Measurements from ENCODE around the gene WNK2. TPM values are rescaled to one million over a fixed set of nuclear protein-coding genes. Genes with fewer than 3 reads are reported as not detected.
"Not testable (repeated sequence)": the region's sequence is repeated elsewhere in the genome, so short reads cannot be mapped to it uniquely, and the experiment has no call there.

Gene WNK2
- total RNA-seq, 1 donor from 2014 or later: 0.92 TPM

DNA sequence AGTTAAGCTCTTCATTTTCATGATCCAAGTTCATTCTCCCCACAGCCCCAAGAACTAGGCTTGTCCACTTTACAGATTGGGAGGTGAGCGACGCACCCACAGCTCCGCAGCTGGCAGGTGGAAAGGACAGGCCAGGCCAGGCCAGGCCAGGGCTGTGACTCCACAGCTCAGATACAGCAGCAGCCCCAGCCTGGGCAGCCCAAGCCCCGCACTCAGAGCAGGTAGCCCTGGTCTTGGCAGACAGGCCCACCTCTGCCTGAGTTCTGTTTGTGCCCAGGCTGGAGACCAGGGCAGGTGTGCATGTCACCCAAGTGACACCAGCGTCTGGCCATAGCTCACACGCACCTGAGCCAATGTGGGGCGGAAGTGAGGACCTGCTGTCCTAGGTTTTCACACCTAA is 124.7 kb downstream of the WNK2 start:
- ATAC-seq: no peak

- no peak for ATAC-seq
These were observed 126.0 kb downstream of the WNK2 start for GRCh38 chr9:93309889-93310425.

DNA sequence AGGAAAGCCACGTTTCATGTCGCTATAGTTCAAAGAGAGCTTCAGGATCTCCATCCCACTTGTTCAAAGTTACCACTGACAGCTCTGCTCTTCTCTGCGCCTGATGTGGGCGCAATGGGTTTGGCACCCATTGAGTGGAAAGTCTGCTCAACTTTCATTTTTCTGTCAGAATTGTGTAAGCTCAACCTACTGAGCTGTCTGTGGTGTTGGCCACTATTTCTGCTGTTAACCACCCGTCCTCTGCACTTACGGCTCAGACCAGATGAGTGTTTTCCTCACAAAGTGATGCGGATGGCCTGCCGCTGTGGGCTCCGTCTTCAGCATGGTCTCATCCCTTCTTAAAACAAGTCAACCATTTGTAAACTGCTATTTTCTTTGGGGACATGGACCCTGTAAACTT is 131.2 kb downstream of the WNK2 start:
- no peak for ATAC-seq

DNA sequence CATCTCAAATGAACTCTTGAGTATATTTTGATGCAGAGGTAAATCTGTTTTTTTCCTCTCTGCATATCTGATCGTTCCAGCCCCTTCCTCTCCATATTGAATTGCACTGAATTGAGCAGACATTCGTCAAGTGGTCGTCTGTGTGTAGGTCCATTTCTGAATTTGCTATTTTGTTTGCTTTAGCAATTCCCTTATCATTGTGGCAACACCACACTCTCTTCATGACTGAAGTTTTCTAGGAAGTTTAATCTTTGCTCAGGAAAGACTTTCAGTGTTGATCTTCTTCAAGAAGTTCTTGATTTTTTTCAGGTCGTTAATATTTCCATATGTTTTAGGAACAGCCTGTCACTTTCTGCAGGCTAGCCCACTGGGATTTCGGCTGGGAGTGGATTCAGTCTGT is 132.0 kb downstream of the WNK2 start:
- no peak for ATAC-seq

DNA sequence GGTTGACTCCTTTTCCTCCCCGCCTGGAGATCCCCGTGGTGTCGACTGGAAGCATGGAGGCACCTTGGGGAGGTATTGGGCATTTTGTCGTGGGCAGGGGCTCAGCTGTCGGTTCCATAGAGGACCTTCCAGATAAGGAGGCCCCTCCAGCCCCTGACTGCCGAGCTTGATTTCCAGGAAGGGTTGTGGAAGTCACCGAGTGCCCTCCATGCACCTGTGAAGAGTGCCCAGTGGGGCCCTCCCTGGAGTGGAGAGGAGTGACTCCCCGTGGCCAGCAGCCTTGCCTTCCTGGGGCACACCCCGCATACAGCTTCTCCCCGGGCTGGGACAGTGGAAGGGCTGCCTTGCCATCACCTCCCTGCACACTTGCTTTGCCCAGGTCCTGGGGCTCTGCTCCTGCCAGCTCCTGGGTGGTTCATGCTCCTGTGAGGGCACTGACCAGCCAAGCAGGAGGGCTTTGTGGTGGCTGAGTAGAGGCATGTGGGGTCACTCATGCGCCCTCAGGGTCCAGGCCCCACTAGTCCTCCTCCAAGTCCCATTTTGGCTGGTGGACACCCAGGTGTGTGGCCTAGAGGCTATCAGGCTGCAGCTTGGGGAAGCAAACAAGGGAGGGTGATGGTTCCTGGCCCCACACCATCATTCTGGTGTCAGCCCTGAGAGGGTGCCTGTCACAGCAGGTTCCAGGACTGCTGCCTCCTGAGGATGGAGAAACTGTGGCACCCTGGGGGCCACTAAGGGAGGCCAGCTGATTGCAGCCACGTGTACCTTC is 133.0 kb downstream of the WNK2 start:
- ATAC-seq: no peak

- ATAC-seq: no peak
These were observed 133.7 kb downstream of the WNK2 start for GRCh38 chr9:93317495-93318094.

- ATAC-seq: no peak
These were observed 134.5 kb downstream of the WNK2 start for GRCh38 chr9:93318480-93318879.

GRCh38 chr9:93319301-93319991 is 135.5 kb downstream of the WNK2 start:
- ATAC-seq: no peak

- no peak for ATAC-seq
These were observed 136.1 kb downstream of the WNK2 start for GRCh38 chr9:93319992-93320500.

DNA sequence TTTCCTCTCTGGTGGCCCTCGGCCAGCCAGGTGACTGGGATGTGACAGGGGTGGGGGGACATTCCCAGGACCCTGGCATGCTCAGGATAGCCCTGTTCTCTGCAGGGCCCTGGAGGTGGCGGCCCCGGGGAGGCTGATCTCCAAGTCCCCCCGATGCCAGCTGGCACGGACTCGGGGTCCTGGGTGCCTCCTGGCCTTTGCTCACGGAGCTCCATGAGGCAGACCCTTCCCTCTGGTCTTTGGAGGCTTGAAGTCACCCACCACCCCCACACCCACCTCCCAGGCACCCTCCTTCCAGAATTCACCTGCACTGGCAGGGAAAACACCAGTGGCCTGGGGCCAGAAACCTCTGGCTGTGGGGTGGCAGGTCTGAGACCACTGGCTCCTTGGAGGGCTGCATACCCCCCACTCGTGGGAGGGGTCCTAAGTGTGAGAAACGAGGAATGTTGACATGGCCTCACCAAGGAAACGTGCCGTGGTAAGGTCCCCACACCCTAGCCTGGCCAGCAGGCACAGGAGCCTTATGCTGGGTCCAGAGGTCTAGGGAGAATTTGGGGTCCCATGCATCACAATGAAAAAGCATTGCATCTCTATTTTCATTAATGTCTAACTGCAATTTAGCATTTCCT is 136.8 kb downstream of the WNK2 start:
- ATAC-seq: no peak

DNA sequence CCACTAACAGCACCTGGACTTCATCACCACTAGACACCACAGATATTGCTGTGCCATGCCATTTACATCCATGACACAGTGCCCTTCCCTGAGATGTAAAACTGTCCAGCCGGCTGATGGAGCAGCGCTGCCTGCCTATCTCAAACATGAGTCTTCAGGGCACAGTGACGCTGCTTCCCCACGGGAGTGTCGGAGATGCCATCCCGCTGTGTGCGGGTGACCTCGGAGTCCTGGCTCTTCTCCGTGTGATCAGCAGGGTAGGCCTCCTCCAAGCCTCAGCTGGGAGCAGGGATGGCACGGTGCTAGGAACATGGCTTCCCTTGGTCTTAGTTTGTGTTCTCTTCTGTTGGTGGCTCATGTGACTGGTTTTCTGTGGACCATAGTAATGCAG is 137.3 kb downstream of the WNK2 start:
- ATAC-seq: no peak

DNA sequence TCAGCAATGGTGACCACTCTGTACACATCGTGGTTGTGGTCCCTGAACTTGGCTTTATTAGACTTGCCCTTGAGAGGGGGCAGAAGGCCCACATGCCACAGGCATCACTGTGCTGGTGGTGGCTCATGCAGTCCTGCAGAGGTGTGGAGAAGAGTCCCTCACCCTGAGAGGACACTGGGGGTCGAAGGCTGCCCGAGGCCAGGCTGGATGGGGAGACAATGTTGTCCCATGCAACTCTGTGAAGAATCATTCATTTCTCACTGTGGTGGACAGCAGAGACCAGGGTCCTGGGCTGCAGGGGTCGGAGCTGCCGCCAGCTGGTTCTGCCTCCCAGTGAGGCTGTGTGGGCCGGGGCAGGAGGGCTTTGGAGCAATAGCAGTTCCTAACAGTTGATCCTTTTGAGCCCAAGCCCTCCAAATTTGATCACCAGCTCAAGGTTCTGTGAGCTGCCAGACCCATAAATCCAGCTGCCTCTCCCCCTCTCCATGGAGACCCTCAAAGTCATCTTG is 139.6 kb downstream of the WNK2 start:
- ATAC-seq: not testable (repeated sequence)

GRCh38 chr9:93324191-93324834 is 140.4 kb downstream of the WNK2 start:
- ATAC-seq: peak; percentile 18

DNA sequence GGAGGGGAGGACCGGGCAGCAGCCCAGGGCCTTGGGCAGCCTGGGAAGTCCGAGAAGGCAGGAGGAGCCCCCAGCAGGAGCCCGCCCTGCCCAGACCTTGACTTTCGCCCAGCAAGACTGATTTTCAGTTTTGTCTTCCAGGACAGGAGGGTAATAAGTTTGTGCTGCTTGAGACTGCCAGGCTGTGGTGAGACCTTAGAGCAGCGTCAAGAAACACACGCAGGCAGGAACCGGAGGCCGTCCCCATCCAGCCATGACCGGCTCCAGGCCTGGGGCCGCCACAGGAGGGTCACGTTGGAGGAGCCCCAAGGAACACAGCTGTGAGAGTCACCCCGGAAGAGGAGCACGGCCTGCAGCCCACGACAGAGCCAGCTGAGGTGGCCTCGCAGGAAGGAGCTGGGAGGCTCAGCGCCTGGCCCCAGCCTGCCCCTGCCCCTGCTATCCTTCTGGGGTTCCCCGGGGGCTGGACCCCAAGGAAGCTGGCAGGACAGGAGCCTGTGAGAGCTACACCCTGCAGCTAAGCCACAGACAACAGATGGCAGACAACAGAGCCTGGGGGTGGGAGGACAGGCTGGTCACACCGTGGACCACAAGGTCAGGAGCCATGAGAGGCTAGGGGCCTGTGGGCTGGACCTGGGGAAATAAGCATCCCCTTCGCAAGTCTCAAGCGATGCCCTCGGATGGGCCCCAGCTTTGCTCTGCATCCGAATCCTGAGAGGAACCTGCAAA is 141.5 kb downstream of the WNK2 start:
- ATAC-seq: no peak

DNA sequence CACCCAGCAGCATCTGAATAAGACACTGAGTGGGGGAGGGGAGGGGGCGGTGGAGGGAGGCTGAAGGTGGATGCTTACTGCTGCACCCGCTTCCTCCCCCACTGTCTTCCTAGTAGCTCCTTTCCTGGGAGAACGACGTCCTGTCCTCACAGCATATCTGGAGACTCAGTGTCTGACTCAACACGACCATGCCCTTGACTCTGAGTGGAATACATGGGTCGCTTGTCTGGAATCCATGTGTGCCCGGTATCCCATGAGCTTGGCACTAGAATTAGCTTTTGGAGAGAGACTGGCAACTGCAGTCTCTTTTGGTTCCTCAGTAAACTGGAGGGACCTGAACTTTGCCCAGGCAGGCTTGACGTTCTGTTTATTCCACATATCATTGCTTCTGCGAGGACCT is 142.1 kb downstream of the WNK2 start:
- no peak for ATAC-seq

- ATAC-seq: no peak
These were observed 142.7 kb downstream of the WNK2 start for GRCh38 chr9:93326654-93327053.

- ATAC-seq: no peak
These were observed 145.8 kb downstream of the WNK2 start for GRCh38 chr9:93329629-93330280.

DNA sequence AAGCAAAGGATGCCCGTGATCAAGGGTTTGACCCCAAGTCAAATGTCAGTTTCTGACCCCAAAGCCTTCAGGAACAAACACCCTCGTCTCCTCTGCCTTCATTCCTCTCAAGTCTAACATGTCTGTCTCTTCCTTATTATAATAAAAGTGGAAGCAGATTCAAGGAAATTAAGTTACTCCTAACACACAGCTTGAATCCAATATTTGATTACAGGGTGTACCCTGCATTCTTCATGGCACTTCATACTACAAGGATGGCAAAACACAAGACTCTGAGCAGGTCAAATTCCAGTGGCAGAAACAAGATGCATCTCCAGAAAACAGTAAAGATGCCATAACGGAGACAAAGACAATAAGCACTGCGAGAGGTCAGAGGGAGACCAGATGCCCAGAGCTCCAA is 148.4 kb downstream of the WNK2 start:
- ATAC-seq: no peak

GRCh38 chr9:93336720-93337119 is 152.8 kb downstream of the WNK2 start:
- ATAC-seq: no peak

DNA sequence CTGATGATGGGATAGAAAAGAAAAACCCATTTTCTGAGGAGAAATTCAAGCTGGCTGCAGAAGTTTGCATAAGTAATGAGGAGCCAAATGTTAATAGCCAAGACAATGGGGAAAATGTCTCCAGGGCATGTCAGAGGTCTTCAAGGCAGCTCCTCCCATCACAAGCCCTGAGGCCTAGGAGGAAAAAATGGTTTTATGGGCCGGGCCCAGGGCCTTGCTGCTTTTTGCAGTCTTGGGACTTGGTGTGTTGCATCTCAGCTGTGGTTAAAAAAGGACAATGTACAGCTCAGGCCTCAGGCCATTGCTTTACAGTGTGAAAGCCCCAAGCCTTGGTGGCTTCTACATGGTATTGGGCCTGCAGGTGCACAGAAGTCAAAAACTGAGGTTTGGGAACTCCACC is 154.3 kb downstream of the WNK2 start:
- ATAC-seq: not testable (repeated sequence)

DNA sequence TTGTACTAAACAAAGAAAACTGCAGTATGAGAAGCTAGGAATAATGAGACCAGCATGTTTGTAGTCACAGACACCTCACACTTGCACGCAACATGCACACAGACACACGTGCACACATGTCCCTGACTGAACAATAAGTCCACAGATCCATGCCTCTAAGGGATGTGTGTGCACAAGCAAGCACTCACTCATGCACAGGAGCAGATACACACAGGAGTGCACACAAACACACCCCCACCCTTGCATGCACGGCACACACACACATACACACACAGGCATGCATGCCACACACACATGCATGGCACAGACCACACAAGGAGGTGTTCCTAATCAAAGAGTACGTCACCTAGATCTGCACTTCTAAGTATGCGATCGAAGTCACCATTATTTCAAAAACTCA is 156.2 kb downstream of the WNK2 start:
- no peak for ATAC-seq

All from esophagus mucosa (tissue), 1 donor.